IMR-90 (cell line): Measurements from ENCODE around the gene SAPCD1. TPM values are rescaled to one million over a fixed set of nuclear protein-coding genes. Genes with fewer than 3 reads are reported as not detected.

Experiments
- ATAC-seq: fragments of 200-7000 bp; cut with Tn5 transposase; 2 replicates; pipeline ENCODE4 v1.9.1; 2020; ENCODE audit warnings: low read depth, mild to moderate bottlenecking, moderate library complexity
- BruUV-seq: library from RNA; stranded (reverse); fragments of 400-500 nt; replicated peaks from 2 replicates; lab custom pipeline; 2021; lab: Mats Ljungman, UMichigan
- CTCF ChIA-PET: fragments of 300-600 bp; formaldehyde crosslinking; extraction: SDS; loops from one replicate; lab custom pipeline; 2021; ENCODE audit warnings: antibody characterized with exemption; lab: Yijun Ruan, JAX
- POLR2A ChIA-PET: fragments of 300-600 bp; sonication (Branson Sonifier 250); formaldehyde crosslinking; loops from one replicate; lab custom pipeline; 2022; ENCODE audit warnings: antibody characterized with exemption; ENCODE audit not compliant: unreplicated experiment; lab: Charles Lee
- DNase-seq: peaks from one replicate; pipeline ENCODE4 v3.0.0; 2013
- H2AFZ ChIP-seq: replicated peaks from 2 replicates; pipeline ENCODE3; 2013; ENCODE audit warnings: low read length, mild to moderate bottlenecking; ENCODE audit not compliant: poor library complexity
- H2AK5ac ChIP-seq: 2 replicates; pipeline ENCODE4 v1.6.1; 2013; ENCODE audit warnings: low read depth, low read length, inconsistent platforms
- H2AK9ac ChIP-seq: replicated peaks from 2 replicates; pipeline ENCODE3; 2013; ENCODE audit warnings: mild to moderate bottlenecking, low read depth, low read length, moderate library complexity; ENCODE audit not compliant: poor library complexity
- H2BK120ac ChIP-seq: 2 replicates; pipeline ENCODE4 v1.6.1; 2013; ENCODE audit warnings: low read depth, low read length, inconsistent platforms
- H2BK15ac ChIP-seq: 3 replicates; pipeline ENCODE4 v1.6.1; 2013; ENCODE audit warnings: low read depth, low read length, inconsistent platforms
- H2BK20ac ChIP-seq: 2 replicates; pipeline ENCODE4 v1.6.1; 2013; ENCODE audit warnings: low read depth, mild to moderate bottlenecking, inconsistent platforms, low read length, moderate library complexity
- H2BK5ac ChIP-seq: 2 replicates; pipeline ENCODE4 v1.6.1; 2013; ENCODE audit warnings: mild to moderate bottlenecking, low read depth, low read length, inconsistent platforms; ENCODE audit not compliant: poor library complexity, severe bottlenecking
- H3K14ac ChIP-seq: replicated peaks from 2 replicates; pipeline ENCODE4 v1.6.1; 2013; ENCODE audit warnings: low read depth, low read length, inconsistent platforms
- H3K18ac ChIP-seq: 2 replicates; pipeline ENCODE4 v1.6.1; 2013; ENCODE audit warnings: low read depth, low read length, control low read depth
- H3K23ac ChIP-seq: 2 replicates; pipeline ENCODE4 v1.6.1; 2013; ENCODE audit warnings: low read depth, low read length, inconsistent platforms
- H3K27ac ChIP-seq: 2 replicates; pipeline ENCODE4 v1.5.1; 2013; ENCODE audit warnings: mild to moderate bottlenecking, control low read depth, low read length; ENCODE audit not compliant: insufficient read depth
- H3K27me3 ChIP-seq: 2 replicates; pipeline ENCODE4 v1.6.1; 2013; ENCODE audit warnings: low read length; ENCODE audit not compliant: control insufficient read depth, insufficient read depth
- H3K36me3 ChIP-seq: 2 replicates; pipeline ENCODE4 v1.6.1; 2013; ENCODE audit warnings: low read length, mixed read lengths; ENCODE audit not compliant: control insufficient read depth, insufficient read depth
- H3K4ac ChIP-seq: 2 replicates; pipeline ENCODE4 v1.6.1; 2013; ENCODE audit warnings: low read depth, low read length, inconsistent platforms
- H3K4me1 ChIP-seq: 2 replicates; pipeline ENCODE4 v1.6.1; 2013; ENCODE audit warnings: low read length, mixed read lengths; ENCODE audit not compliant: control insufficient read depth, insufficient read depth
- H3K4me2 ChIP-seq: 2 replicates; pipeline ENCODE4 v1.6.1; 2013; ENCODE audit warnings: low read depth, mild to moderate bottlenecking, control low read depth, low read length, moderate library complexity
- H3K4me3 ChIP-seq: 2 replicates; pipeline ENCODE4 v1.5.1; 2013; ENCODE audit warnings: low read depth, mild to moderate bottlenecking, control low read depth, low read length, moderate library complexity; ENCODE audit not compliant: insufficient read depth
- H3K56ac ChIP-seq: 2 replicates; pipeline ENCODE4 v1.6.1; 2013; ENCODE audit warnings: low read length, inconsistent platforms; ENCODE audit not compliant: insufficient read depth; ENCODE audit errors: extremely low read depth
- H3K79me1 ChIP-seq, 2 experiments: 2 replicates each; pipeline ENCODE4 v1.6.1; 2013; ENCODE audit warnings: low read length in 2 of 2, inconsistent platforms in 1 of 2, low read depth in 1 of 2
- H3K9ac ChIP-seq: 2 replicates; pipeline ENCODE4 v1.6.1; 2013; ENCODE audit warnings: low read depth, low read length, control low read depth
- H3K9me1 ChIP-seq: 2 replicates; pipeline ENCODE4 v1.6.1; 2013; ENCODE audit warnings: low read length, inconsistent platforms; ENCODE audit not compliant: insufficient read depth
- H3K9me3 ChIP-seq: 2 replicates; pipeline ENCODE4 v1.6.1; 2013; ENCODE audit warnings: low read length; ENCODE audit not compliant: control insufficient read depth, insufficient read depth
- H4K20me1 ChIP-seq: 2 replicates; pipeline ENCODE4 v1.6.1; 2013; ENCODE audit warnings: low read length, inconsistent platforms; ENCODE audit not compliant: insufficient read depth
- H4K5ac ChIP-seq: 2 replicates; pipeline ENCODE4 v1.6.1; 2013; ENCODE audit warnings: mild to moderate bottlenecking, low read depth, low read length, control low read depth
- H4K8ac ChIP-seq, 2 experiments: 2 replicates each; pipeline ENCODE4 v1.6.1; 2013; ENCODE audit warnings: low read depth in 2 of 2, low read length in 2 of 2, control low read depth in 1 of 2, inconsistent platforms in 1 of 2
- H4K91ac ChIP-seq: 2 replicates; pipeline ENCODE4 v1.6.1; 2013; ENCODE audit warnings: low read depth, low read length, inconsistent platforms; ENCODE audit not compliant: insufficient read depth
- CTCF ChIP-seq: conservative IDR thresholded peaks from 2 replicates; pipeline ENCODE4 v1.5.1; 2012; ENCODE audit warnings: mild to moderate bottlenecking, low read depth, low read length, improper control_type of control experiment
- MAZ ChIP-seq: IDR thresholded peaks from 2 replicates; pipeline ENCODE4 v1.6.1; 2012; ENCODE audit warnings: low read depth, mild to moderate bottlenecking, low read length, improper control_type of control experiment, moderate library complexity, borderline replicate concordance
- MXI1 ChIP-seq: IDR thresholded peaks from 2 replicates; pipeline ENCODE4 v1.6.1; 2012; ENCODE audit warnings: low read depth, mild to moderate bottlenecking, low read length, moderate library complexity, borderline replicate concordance
- NFE2L2 ChIP-seq: fragments of 150-350 bp; IDR thresholded peaks from 2 replicates; pipeline ENCODE4 v1.6.1; 2016; ENCODE audit warnings: low read depth, mild to moderate bottlenecking, low read length
- POLR2A ChIP-seq: IDR thresholded peaks from 2 replicates; pipeline ENCODE4 v1.6.1; 2012; ENCODE audit warnings: mild to moderate bottlenecking, low read depth, low read length
- RAD21 ChIP-seq: IDR thresholded peaks from 2 replicates; pipeline ENCODE4 v1.6.1; 2012; ENCODE audit warnings: low read length, improper control_type of control experiment
- RCOR1 ChIP-seq: IDR thresholded peaks from 2 replicates; pipeline ENCODE4 v1.6.1; 2012; ENCODE audit warnings: mild to moderate bottlenecking, low read length, improper control_type of control experiment; ENCODE audit not compliant: insufficient replicate concordance
- SMC3 ChIP-seq: fragments of 150-350 bp; IDR thresholded peaks from 2 replicates; pipeline ENCODE4 v1.6.1; 2016; ENCODE audit warnings: low read depth, mild to moderate bottlenecking, antibody characterized with exemption, low read length, moderate library complexity
- WGBS, 2 experiments: methylation state at CpG; one replicate each; pipeline versions ENCODE4 v1.1.5 to v1.1.7; 2013; ENCODE audit warnings: missing lambda C conversion rate in 2 of 2; ENCODE audit not compliant: insufficient read length in 1 of 2; ENCODE audit errors: extremely low coverage in 2 of 2; 5-methylcytosine and 5-hydroxymethylcytosine counted together
- dilution Hi-C: fragments of 300-500 bp; cut with HindIII; formaldehyde crosslinking; loops from one replicate; pipeline ENCODE4 v1.14.3; 2018; ENCODE audit warnings: low sequenced_read_pairs; ENCODE audit not compliant: unreplicated experiment
- in situ Hi-C: fragments of 300-500 bp; cut with MboI; formaldehyde crosslinking; loops from 3 replicates; pipeline ENCODE4 v1.14.3; 2019; ENCODE audit warnings: low sequenced_read_pairs, inconsistent platforms, mixed read lengths
- intact Hi-C: fragments of 100-400 bp; cut with micrococcal nuclease; formaldehyde crosslinking; loops from 2 replicates; pipeline ENCODE4 v1.10.0; 2022
- polyA plus RNA-seq, 3 experiments: library from polyadenylated mRNA; depleted of rRNA; stranded (reverse); fragments of >200 nt; gene quantifications; 2 replicates each; pipeline ENCODE4 v1.2.3, GENCODE V29; 2012; ENCODE audit warnings: low replicate concordance in 1 of 3
- total RNA-seq: library from RNA; depleted of rRNA; stranded (reverse); fragments of >200 nt; gene quantifications from 2 replicates; pipeline ENCODE4 v1.2.3, GENCODE V29; 2012
- TF ChIP-seq, protein P1 (sequence below): fragments of 150-350 bp; IDR thresholded peaks from 2 replicates; pipeline ENCODE4 v1.6.1; 2017; ENCODE audit warnings: mild to moderate bottlenecking, antibody characterized with exemption, low read length, low read depth

SAPCD1 gene
- total and polyA plus RNA-seq, 2 of the 4 experiments (the other 2 are of a cell fraction), result 2.3 TPM; not detected in 1

DNA sequence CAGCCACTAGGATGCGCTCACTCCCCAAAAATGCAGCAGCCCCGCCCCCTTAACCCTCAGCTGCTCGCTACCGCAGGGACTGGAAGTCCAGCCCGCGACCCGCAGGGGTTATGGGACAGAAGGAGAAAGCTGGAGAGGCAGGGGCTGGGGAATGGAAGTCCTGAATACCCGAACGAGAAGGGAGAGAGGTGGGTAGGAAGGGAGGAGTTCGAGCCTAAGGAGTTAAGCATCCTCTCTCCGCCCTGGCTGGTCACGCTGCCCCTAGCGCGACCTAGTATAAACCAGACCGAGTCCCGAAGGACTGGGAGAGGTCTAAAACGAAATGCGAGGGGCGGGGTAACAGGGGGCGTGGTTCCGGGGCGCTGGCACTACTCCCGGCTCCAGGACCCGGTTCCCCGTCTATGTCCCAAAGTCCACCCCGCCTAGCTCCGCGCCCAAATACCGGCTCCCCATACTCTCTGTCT lies 32.9 kb upstream of the SAPCD1 start:
- in situ Hi-C loops, result no loop called here
- Histone ChIP-seq H3K4ac (peak overlapping the region; percentile 92), H2AFZ (peak overlapping the region; percentile 96), H3K18ac (peak overlapping the region; percentile 66; the same call in 1 of the 2 replicates), H2BK5ac (peak overlapping the region; percentile 83), H3K9me1 (peaks cover 5% of the 10 kb centered on the region), H3K79me1 (peaks cover 0 to 50% of the 10 kb centered on the region in 2 experiments; a peak in 3 of 4 replicates), H3K9ac (peak overlapping the region; percentile 81), H4K20me1 (peaks cover 32% of the 10 kb centered on the region), H3K9me3 (no peaks in the 10 kb centered on the region), H3K56ac (peak overlapping the region; percentile 67), H3K4me3 (peak overlapping the region; percentile 85), H3K27ac (peak overlapping the region; percentile 85), H3K23ac (peak overlapping the region; percentile 91; the same call in 1 of the 2 replicates), H3K36me3 (peaks cover 50% of the 10 kb centered on the region), H4K91ac (peak overlapping the region; percentile 72), H2BK15ac (peak overlapping the region; percentile 45; the same call in 1 of the 3 replicates), H4K5ac (peak overlapping the region; percentile 50), H2BK20ac (0 out of 2 replicates have a peak overlapping the region, but pooled peaks have one; percentile 6), H3K27me3 (no peaks in the 10 kb centered on the region), H3K14ac (peak overlapping the region; percentile 89), H3K4me1 (peaks cover 7% of the 10 kb centered on the region), H2BK120ac (peak overlapping the region; percentile 78), H2AK9ac (peak overlapping the region; percentile 99), H3K4me2 (peak overlapping the region; percentile 92), H4K8ac (peak overlapping the region; percentile 17 to 82; a peak in 2 of 4 replicates), H2AK5ac (peak overlapping the region; percentile 90)
- DNase-seq (peak; percentile 79), ATAC-seq (peak; percentile 81)
- TF ChIP-seq MXI1 (0 out of 2 replicates have a peak, but pooled peaks have one; percentile 37), RCOR1 (no peak), POLR2A (no peak), NFE2L2 (no peak; the same call in 1 of the 2 replicates), MAZ (peak; percentile 55; the same call in 1 of the 2 replicates), CTCF (peak; percentile 67), SMC3 (peak; percentile 60), RAD21 (peak; percentile 77)
- TF ChIP-seq, protein P1, sequence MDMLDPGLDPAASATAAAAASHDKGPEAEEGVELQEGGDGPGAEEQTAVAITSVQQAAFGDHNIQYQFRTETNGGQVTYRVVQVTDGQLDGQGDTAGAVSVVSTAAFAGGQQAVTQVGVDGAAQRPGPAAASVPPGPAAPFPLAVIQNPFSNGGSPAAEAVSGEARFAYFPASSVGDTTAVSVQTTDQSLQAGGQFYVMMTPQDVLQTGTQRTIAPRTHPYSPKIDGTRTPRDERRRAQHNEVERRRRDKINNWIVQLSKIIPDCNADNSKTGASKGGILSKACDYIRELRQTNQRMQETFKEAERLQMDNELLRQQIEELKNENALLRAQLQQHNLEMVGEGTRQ, result peak; percentile 39; the same call in 1 of the 2 replicates
- dilution Hi-C loops, result no loop called here
- intact Hi-C loops, result loop anchor here (2.0 kb wide), 2 partner anchors 49 to 101 kb away; partner anchors contain the start of gene LY6G5C
- WGBS, 2 experiments, result no CpG with 5 or more reads among the region's 29 CpGs
- BruUV-seq, result no TSS peak
- CTCF ChIA-PET, result interaction anchor here (0.5 to 0.9 kb wide), 3 partner anchors 21 to 48 kb away, joined by 3 read pairs; partner anchors contain the start of gene LY6G5C
- POLR2A ChIA-PET, result interaction anchor here (0.6 to 1.0 kb wide), 3 partner anchors 28 to 189 kb away, joined by 3 read pairs; no protein-coding TSS in a partner anchor
